Loucy (cell line): Measurements from ENCODE around the gene CDC73.

Experiments
- CTCF ChIP-seq: fragments of 200-600 bp; sonication (generic); conservative IDR thresholded peaks from 2 replicates; pipeline ENCODE4 v1.5.1; 2014; ENCODE audit warnings: mild to moderate bottlenecking, antibody characterized with exemption, low read length
- EZH2phosphoT487 ChIP-seq: fragments of 200-600 bp; IDR thresholded peaks from 2 replicates; pipeline ENCODE4 v1.6.1; 2018; ENCODE audit warnings: antibody characterized with exemption, mild to moderate bottlenecking, moderate library complexity, borderline replicate concordance

GRCh38 chr1:193115629-193116227, 6.1 kb upstream of the CDC73 start:
- TF ChIP-seq CTCF, result no peak
- no peak for TF ChIP-seq EZH2phosphoT487
